Measurements from ENCODE around the gene LAMB3. TPM values are rescaled to one million over a fixed set of nuclear protein-coding genes. Genes with fewer than 3 reads are reported as not detected.
A peak's percentile ranks its signal among the peaks of the same experiment; 100 is the strongest.

The LAMB3 gene
- total RNA-seq, 1 experiment from 2014 or later = 0.28 TPM

DNA sequence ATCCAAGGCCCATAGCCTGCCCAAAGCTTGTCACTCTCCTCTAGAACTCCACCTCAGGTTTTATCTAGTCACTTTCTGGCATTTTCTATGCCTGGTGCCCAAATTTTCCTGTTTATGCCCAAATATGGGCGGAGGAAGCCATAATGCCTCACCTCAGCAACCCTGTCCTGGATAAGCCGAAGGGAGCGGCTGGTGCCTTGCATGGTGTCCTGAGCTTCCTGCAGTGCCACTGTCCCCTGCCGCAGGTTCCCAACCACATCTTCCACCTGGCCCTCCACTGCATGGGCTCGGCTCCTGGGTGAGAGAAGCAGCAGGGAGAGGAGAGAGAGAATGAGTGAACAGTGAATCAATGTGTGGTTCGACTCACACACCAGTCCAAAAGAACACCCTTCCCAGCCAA, 34.5 kb downstream of the LAMB3 start:
- H3K56ac ChIP-seq (ENCODE audit: insufficient read length, low read depth, low read length) = no peak overlapping the region
- WGBS (ENCODE audit: extremely low coverage, insufficient read length, low lambda C conversion rate) = no CpG with 5 or more reads among the region's 6 CpGs
- H3K14ac ChIP-seq (ENCODE audit: insufficient read depth, low read length) = no peak overlapping the region
- no peaks in the 10 kb centered on the region; a peak in 3 of 7 replicates for H3K36me3 Mint-ChIP-seq (ENCODE audit: insufficient read depth in 1 of 3, low read depth in 3 of 3)
- H2BK20ac ChIP-seq (ENCODE audit: low read depth, low read length, poor library complexity, severe bottlenecking) = no peak overlapping the region
- no peak overlapping the region for H2BK12ac ChIP-seq (ENCODE audit: insufficient read length, low read depth, low read length)
- H3K27ac Mint-ChIP-seq = no peak overlapping the region
- H2BK120ac ChIP-seq (ENCODE audit: low read depth, low read length, poor library complexity, severe bottlenecking) = no peak overlapping the region
- no peaks in the 10 kb centered on the region for H4K20me1 ChIP-seq (ENCODE audit: control insufficient read depth, insufficient read depth, insufficient read length)
- no peak overlapping the region for H3K9ac ChIP-seq (ENCODE audit: extremely low read depth, insufficient read length, low read length)
- H2BK15ac ChIP-seq (ENCODE audit: low read depth, low read length) = no peak overlapping the region
- H3K27ac ChIP-seq (ENCODE audit: insufficient read length, low read depth, low read length) = no peak overlapping the region
- H3K79me2 ChIP-seq (ENCODE audit: insufficient read depth, low read length) = no peaks in the 10 kb centered on the region
- H3K4me1 ChIP-seq (ENCODE audit: insufficient read depth, low read length) = no peaks in the 10 kb centered on the region
- no peak overlapping the region for H4K8ac ChIP-seq (replicated peaks; ENCODE audit: insufficient read length, low read depth, low read length)
- H3K9me3 ChIP-seq (ENCODE audit: control insufficient read depth, low read depth, low read length) = no peaks in the 10 kb centered on the region
- peaks cover 7% of the 10 kb centered on the region for H3K27me3 Mint-ChIP-seq (ENCODE audit: low read depth)
- no peaks in the 10 kb centered on the region; a peak in 1 of 5 replicates for H3K9me3 Mint-ChIP-seq
- no peak for DNase-seq
- no peak overlapping the region for H3K4ac ChIP-seq (ENCODE audit: low read depth, low read length)
- no peaks in the 10 kb centered on the region for H3K23me2 ChIP-seq (ENCODE audit: insufficient read length, low read depth, low read length, poor library complexity, severe bottlenecking)
- H3K27me3 ChIP-seq (ENCODE audit: insufficient read depth, low read length) = no peaks in the 10 kb centered on the region
- H3K4me1 Mint-ChIP-seq = peaks cover 6 to 10% of the 10 kb centered on the region in 2 experiments
- H3T11ph ChIP-seq (ENCODE audit: low read length) = no peak overlapping the region
- H3K23ac ChIP-seq (ENCODE audit: insufficient read length, low read depth, low read length) = no peak overlapping the region
- H3K4me3 Mint-ChIP-seq = no peak overlapping the region
- no peak overlapping the region for H4K91ac ChIP-seq (ENCODE audit: insufficient read length, low read depth, low read length)
- no peak overlapping the region for H4K5ac ChIP-seq (ENCODE audit: insufficient read length, low read depth, low read length)
- no peak overlapping the region for H3K4me2 ChIP-seq (ENCODE audit: insufficient read depth, insufficient read length, low read length)
- H2AK5ac ChIP-seq (ENCODE audit: insufficient read length, low read length) = no peak overlapping the region
- TF ChIP-seq, protein P1, sequence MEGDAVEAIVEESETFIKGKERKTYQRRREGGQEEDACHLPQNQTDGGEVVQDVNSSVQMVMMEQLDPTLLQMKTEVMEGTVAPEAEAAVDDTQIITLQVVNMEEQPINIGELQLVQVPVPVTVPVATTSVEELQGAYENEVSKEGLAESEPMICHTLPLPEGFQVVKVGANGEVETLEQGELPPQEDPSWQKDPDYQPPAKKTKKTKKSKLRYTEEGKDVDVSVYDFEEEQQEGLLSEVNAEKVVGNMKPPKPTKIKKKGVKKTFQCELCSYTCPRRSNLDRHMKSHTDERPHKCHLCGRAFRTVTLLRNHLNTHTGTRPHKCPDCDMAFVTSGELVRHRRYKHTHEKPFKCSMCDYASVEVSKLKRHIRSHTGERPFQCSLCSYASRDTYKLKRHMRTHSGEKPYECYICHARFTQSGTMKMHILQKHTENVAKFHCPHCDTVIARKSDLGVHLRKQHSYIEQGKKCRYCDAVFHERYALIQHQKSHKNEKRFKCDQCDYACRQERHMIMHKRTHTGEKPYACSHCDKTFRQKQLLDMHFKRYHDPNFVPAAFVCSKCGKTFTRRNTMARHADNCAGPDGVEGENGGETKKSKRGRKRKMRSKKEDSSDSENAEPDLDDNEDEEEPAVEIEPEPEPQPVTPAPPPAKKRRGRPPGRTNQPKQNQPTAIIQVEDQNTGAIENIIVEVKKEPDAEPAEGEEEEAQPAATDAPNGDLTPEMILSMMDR (conservative IDR thresholded peaks at IDR 0.05) = no peak
- H2AFZ ChIP-seq (ENCODE audit: low read length) = no peak overlapping the region
- no peak overlapping the region for H2BK5ac ChIP-seq (ENCODE audit: insufficient read length, low read length)
- no peaks in the 10 kb centered on the region for H3K79me1 ChIP-seq (ENCODE audit: insufficient read depth, low read depth, low read length, poor library complexity, severe bottlenecking)
- H3K18ac ChIP-seq (ENCODE audit: insufficient read length, low read depth, low read length) = peak overlapping the region; percentile 50
